ENCODE measurements around the gene PATE4.
"Not testable (repeated sequence)": the region's sequence is repeated elsewhere in the genome, so short reads cannot be mapped to it uniquely, and the experiment has no call there.

The PATE4 gene

GRCh38 chr11:125833016-125833415 is at the start of gene PATE4:
Gene PATE4, plus strand, starts transcription at chr11:125833316. Its CDS starts 44 bp downstream, at chr11:125833360.
- DNase-seq, result no peak

- no peak for DNase-seq
Observed at GRCh38 chr11:125784678-125785077, 48.4 kb upstream of the PATE4 start.

- DNase-seq, result no peak
Observed at GRCh38 chr11:125787827-125788226, 45.3 kb upstream of the PATE4 start, which contains the start of gene PATE3. Gene PATE3, plus strand, starts transcription at chr11:125788127. Its CDS starts 25 bp downstream, at chr11:125788152.

GRCh38 chr11:125790825-125791224 is 42.3 kb upstream of the PATE4 start:
- DNase-seq, result no peak

GRCh38 chr11:125797641-125798040 is 35.5 kb upstream of the PATE4 start:
- no peak for DNase-seq

GRCh38 chr11:125799808-125800207 is 33.3 kb upstream of the PATE4 start:
- no peak for DNase-seq

GRCh38 chr11:125802387-125802786 is 30.7 kb upstream of the PATE4 start:
- no peak for DNase-seq

GRCh38 chr11:125807909-125808308 is 25.2 kb upstream of the PATE4 start:
- no peak for DNase-seq

GRCh38 chr11:125835748-125836147 is 2.6 kb downstream of the PATE4 start:
- DNase-seq, result no peak

- no peak for DNase-seq
Observed at GRCh38 chr11:125842321-125842948, 9.3 kb downstream of the PATE4 start.

- DNase-seq, result no peak
Observed at GRCh38 chr11:125846188-125846587, 13.1 kb downstream of the PATE4 start.

- not testable (repeated sequence) for DNase-seq
Observed at GRCh38 chr11:125857670-125858069, 24.6 kb downstream of the PATE4 start.

GRCh38 chr11:125862786-125863185 is 29.7 kb downstream of the PATE4 start:
- DNase-seq, result not testable (repeated sequence)

GRCh38 chr11:125865354-125865753 is 32.2 kb downstream of the PATE4 start:
- not testable (repeated sequence) for DNase-seq

- DNase-seq, result no peak
Observed at GRCh38 chr11:125869521-125869920, 36.4 kb downstream of the PATE4 start.

GRCh38 chr11:125871391-125872137 is 38.4 kb downstream of the PATE4 start:
- no peak for DNase-seq

GRCh38 chr11:125872138-125872491 is 39.0 kb downstream of the PATE4 start:
- DNase-seq, result no peak

GRCh38 chr11:125873881-125874555 is 40.9 kb downstream of the PATE4 start:
- no peak for DNase-seq

GRCh38 chr11:125874556-125875124 is 41.5 kb downstream of the PATE4 start:
- peak; percentile 51 for DNase-seq

GRCh38 chr11:125881291-125881690 is 48.2 kb downstream of the PATE4 start:
- no peak for DNase-seq

- no peak for DNase-seq
Observed at GRCh38 chr11:125883375-125883774, 50.3 kb downstream of the PATE4 start.

GRCh38 chr11:125886997-125887372 is 53.9 kb downstream of the PATE4 start:
- peak; percentile 78 for DNase-seq

Data from NCI-H774 (cell line).